Right renal cortex interstitium (tissue), 3 donors: ENCODE measurements around the gene LRRC75A. TPM values are rescaled to one million over a fixed set of nuclear protein-coding genes. Genes with fewer than 3 reads are reported as not detected.

Experiments
- DNase-seq, 3 donors: peaks; one replicate each; pipeline ENCODE4 v3.0.0-alpha.2; 2013; ENCODE audit warnings: low read depth in 3 of 3, low spot score in 2 of 3
- polyA plus RNA-seq, 3 donors: library from polyadenylated mRNA; unstranded; fragments of 120-200 nt; gene quantifications; one replicate each; pipeline ENCODE4 v1.2.1, GENCODE V29; 2013; ENCODE audit not compliant: insufficient read length in 3 of 3

LRRC75A gene
- polyA plus RNA-seq, 3 donors = 4.2 to 4.7 (median 4.6) TPM

DNA sequence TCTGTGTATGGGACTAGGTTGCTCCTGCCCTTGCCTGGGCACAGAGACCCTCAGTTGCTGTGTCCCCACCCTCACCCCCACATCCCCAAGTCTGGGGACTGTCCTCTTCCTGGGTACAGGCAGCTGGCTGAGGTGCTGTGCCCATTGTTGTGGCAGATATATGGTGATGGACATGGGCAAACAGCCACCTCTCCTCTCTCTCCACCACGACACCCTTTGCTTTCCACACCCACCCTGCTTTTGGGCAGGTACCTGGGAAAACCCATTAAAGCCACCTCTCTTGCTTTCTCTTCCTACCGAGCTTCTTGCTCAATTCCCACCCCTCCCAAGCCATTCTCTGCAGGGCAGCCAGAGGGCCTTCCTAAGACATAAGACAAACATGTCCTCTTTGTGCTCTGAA, 54.9 kb downstream of the LRRC75A start:
- no peak for DNase-seq

DNA sequence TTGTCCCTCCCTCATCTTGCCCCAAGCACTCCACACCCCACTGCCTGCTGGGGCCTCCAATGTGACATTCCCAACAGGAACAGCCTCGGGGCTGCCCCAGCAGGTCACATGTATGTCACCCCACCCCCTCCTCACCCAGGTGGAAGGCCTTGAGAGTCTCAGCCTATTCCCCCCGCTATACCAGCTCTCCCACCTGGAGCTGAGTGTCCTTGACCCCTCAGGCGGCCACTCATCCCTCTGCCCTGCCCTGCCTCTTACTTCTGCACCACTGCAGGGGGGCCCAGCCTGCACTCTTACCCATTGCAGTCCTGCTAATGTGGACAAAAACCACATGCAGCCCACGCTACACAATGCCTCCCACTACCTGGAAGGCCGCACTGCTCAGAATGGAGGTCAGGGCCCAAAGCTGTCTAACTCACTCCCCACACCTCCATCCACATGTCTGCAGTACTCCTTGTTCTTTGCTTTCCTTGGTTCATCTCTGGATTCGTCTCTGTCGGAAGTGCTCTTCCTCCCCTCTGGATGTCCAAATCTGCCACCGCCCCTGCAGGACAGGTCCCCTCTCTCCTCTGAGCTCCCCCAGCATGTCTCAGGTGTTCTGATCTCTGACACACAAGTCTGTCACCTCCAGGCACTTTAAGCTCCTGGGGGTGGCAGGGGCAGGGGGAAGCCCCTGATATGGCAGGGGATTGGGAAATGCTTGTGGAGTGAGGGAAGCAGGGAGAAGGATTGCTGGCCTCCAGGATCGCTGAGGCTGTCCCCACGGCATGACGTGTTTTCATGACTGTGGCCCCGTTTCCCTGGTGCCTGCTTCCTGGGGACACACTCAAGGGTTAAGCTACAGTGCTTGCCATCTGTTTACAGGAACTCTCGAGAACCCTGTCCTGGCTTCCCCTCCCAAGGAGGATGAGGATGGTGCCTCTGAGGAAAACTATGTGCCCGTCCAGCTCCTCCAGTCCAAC, 55.8 kb downstream of the LRRC75A start:
- no peak for DNase-seq

GRCh38 chr17:16434662-16435061, 57.3 kb downstream of the LRRC75A start:
- DNase-seq = no peak

- DNase-seq = no peak
Measured at GRCh38 chr17:16433514-16433913, 58.5 kb downstream of the LRRC75A start.

DNA sequence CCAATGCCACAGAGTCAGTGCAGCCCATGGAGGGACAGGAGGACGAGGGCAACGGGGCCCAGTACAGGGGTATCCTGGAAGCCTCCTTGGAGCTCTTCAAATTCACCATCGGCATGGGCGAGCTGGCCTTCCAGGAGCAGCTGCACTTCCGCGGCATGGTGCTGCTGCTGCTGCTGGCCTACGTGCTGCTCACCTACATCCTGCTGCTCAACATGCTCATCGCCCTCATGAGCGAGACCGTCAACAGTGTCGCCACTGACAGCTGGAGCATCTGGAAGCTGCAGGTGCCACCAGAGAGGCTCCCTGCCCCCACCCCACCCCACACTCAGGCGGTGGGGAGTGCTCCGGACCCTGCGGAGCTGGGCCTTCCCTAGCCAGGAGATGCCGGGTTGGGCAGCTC, 60.0 kb downstream of the LRRC75A start:
- no peak for DNase-seq

DNA sequence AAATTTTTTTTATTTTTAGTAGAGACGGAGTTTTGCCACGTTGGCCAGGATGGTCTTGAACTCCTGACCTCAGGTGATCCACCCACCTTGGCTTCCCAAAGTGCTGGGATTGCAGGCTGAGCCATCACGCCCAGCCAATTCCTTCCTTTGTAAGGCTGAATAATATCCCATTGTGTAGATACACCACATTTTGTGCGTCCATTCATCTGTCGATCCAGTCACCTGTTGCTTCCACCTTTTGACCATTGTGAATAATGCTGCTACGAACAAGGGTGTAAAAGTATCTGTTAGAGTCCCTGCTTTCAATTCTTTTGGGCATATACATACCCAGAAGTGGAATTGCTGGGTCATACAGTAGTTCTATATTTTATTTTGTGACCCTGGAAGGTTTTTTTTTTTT, 61.3 kb downstream of the LRRC75A start:
- no peak for DNase-seq

GRCh38 chr17:16429083-16429482, 62.9 kb downstream of the LRRC75A start:
- no peak for DNase-seq

- no peak for DNase-seq
Measured at GRCh38 chr17:16428098-16428882, 63.7 kb downstream of the LRRC75A start.

GRCh38 chr17:16427020-16427419, 65.0 kb downstream of the LRRC75A start:
- DNase-seq = no peak

- no peak for DNase-seq
Measured at GRCh38 chr17:16425698-16426659, 66.0 kb downstream of the LRRC75A start.

DNA sequence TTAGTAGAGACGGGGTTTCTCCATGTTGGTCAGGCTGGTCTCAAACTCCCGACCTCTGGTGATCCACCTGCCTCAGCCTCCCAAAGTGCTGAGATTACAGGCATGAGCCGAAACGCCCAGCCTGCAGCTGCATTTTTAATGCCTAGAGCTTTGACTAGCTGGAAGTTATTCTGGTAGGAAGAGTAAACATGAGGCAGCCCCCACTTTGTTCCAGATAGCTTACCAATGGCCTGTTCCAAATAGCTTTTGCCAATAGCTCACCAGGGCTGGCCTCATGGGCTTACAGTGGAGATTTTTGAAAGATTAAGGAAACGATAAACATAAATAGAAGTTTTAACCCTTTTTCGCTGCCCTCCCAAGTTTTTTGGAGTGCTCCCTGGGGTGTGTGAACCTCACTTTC, 66.8 kb downstream of the LRRC75A start:
- no peak for DNase-seq

GRCh38 chr17:16423226-16423872, 68.6 kb downstream of the LRRC75A start:
- no peak for DNase-seq

- DNase-seq = no peak
Measured at GRCh38 chr17:16422416-16422815, 69.6 kb downstream of the LRRC75A start.

DNA sequence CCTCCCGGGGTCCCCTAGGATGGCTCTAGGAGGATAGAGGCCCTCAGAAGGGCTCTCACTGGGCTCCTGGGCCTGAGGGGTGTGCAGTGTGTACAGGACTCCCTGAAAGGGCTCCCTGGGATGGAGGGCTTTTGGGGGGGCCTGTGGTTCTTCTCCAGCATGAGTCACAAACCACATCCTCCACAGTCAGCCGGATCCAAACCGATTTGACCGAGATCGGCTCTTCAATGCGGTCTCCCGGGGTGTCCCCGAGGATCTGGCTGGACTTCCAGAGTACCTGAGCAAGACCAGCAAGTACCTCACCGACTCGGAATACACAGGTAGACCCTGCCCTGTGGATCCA, 72.1 kb downstream of the LRRC75A start:
- DNase-seq = no peak

DNA sequence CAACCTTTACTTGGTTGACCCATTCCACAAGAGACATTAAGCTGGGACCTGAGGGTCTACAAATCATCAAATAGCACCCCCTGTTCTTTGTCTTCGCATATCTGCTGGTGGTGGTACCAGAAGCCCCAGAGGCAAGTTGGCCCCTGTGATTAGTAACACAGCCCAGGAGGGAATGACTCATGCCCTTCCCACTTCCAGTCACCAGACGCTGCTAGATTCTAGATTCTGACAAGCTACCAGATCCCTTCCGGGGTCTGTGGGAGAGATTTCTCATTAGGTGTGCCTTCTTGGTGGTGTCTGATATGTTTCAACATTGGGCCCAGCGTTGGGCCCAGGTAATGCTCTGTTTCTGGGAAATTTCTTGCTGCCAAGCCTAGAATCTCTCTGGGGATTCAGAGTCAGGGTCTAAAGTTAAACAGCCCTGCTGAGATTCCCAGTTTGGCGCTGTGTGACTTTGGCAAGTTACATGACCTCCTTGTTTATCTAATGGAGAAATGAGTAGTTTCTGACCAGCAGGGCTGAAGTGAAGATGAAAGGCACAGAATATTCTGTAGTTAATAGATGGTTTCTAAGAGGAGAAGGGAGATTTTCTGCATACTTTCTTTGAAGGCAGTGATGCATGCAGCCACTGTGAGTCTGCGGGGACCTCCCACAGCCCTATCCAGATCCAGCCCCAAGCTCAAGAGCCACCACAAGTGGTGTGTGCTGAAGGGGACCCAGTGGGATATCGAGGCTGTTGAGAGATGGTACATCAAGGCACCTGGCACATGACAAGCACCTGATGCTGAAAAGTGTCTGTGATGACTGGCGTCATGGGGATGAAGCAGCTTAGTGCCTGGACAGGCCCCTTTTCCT, 72.7 kb downstream of the LRRC75A start:
- DNase-seq = no peak

- no peak for DNase-seq
Measured at GRCh38 chr17:16418685-16419068, 73.3 kb downstream of the LRRC75A start.

DNA sequence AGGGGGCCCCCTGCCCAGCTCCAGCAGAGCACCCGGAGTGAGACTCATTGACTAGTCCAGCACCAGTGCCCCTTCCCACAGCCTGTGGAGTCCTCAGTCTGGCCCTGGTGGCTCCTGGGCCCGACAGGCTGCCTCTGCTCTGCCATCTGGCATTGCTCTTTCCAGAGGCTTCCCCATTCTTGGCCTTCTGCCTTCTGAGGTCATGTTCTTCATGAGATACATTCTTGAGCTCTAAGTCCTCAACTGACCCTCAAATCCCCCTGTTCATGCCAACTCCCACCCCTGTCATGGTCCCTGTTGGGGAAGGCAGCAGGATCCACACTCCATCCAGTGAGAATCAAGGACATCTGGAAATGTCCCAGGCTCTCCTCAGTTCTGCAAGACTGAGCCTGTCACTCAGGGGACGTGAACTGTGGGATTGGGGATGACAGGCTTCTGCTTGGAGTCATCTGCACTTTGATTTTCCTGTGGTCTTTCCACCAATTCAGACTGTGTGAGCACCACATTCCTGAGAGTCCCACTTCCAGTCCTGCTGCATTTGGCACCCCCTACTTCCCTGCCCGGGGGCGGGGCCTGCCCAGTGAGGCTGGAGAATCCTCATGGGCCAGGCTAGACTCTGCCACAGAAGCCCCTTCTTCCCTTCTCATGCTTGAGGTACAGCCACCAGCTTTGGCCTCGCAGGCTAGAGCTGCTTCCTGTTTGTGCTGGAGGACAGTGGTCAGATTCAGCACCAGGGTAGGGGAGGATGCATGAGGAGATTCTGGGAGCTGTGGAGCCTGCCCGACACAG, 73.9 kb downstream of the LRRC75A start:
- DNase-seq = no peak

DNA sequence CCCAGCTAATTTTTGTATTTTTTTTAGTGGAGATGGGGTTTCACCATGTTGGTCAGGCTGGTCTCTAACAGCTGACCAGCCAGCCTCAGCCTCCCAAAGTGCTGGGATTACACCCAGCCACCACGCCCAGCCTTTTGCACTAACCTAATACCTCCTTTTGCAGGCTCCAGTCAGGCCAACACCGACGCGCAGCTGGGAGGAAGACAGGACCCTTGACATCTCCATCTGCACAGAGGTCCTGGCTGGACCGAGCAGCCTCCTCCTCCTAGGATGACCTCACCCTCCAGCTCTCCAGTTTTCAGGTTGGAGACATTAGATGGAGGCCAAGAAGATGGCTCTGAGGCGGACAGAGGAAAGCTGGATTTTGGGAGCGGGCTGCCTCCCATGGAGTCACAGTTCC, 74.6 kb downstream of the LRRC75A start:
- no peak for DNase-seq
